HUDEP-2 (cell line): ENCODE measurements around the gene ZCCHC3.
"Not testable (repeated sequence)": the region's sequence is repeated elsewhere in the genome, so short reads cannot be mapped to it uniquely, and the experiment has no call there.

Experiments used
- DNase-seq, 76 experiments: peaks; one replicate each; lab custom pipeline; 2025; ENCODE audit not compliant: unreplicated experiment in 76 of 76; lab: John Stamatoyannopoulos, UW

Gene ZCCHC3

DNA sequence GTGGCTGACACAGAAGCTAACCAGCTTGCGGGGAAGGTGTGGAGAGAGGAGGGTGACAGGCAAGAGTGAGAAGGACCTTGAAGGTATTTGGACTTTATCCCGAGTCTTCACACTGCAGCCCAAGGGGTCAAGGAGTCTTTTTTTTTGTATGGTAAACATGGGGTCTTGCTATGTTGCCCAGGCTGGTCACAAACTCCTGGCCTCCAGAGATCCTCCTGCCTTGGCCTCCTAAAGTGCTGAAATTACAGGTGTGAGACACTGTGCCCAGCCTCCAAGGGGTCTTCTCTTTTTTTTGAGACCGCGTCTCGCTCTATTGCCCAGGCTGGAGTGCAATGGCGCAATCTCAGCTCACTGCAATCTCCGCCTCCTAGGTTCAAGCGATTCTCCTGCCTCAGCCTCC is 37.2 kb downstream of the ZCCHC3 start:
- DNase-seq = no peak

DNA sequence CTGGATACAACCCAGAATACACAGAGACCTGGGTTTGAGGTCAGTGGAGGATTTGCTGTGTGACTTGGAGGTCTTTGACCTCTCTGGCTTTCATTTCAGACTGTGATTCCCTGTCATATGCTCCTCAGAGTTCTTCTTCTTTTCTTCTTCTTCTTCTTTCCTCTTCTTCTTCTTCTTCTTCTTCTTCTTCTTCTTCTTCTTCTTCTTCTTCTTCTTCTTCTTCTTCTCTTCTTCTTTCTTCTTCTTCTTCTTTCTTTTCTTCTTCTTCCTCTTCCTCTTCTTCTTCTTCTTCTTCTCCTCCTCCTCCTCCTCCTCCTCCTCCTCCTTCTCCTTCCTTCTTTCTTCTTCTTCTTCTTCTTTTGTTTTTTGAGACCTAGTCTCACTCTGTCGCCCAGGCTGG is 38.7 kb downstream of the ZCCHC3 start:
- DNase-seq = not testable (repeated sequence)

DNA sequence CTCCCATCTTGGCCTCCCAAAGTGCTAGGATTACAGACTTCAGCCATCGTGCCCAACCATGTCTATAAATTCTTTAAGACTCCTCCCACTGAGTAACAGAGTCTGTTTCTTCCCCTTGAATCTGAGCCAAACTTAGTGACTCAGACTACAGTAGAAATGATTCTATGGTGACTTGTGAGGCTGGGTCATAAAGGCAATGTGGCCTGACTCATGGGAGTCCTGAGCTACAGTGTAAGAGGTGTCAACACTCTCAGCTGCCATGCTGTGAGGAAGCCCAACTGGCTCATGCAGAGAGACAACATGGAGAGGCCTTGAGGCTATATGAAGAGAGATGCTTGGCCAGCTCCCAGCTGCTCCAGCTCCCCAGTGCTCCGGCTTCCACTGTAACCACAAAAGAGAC is 44.3 kb downstream of the ZCCHC3 start:
- DNase-seq = peak in 26 of 76 experiments; percentile 7 to 63 (median 23)

DNA sequence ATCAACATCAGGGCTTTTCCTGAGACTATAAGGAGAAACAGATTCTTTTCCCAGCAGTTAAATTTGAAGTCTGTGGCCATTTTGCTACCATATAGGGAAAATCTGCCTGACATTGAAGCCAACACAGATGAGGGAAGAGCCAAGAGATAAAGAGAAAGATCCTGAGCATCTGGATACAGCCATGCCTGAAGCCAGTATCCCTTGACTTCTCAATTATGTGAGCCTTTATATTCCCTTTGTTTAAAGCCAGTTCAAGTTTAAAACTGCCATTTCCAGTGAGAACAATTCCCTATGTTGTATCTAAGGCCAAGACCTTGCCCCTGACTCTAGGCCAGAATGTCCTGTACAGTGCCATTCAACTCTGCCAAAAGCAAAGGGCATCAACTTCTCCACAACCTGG is 45.7 kb downstream of the ZCCHC3 start:
- no peak for DNase-seq

DNA sequence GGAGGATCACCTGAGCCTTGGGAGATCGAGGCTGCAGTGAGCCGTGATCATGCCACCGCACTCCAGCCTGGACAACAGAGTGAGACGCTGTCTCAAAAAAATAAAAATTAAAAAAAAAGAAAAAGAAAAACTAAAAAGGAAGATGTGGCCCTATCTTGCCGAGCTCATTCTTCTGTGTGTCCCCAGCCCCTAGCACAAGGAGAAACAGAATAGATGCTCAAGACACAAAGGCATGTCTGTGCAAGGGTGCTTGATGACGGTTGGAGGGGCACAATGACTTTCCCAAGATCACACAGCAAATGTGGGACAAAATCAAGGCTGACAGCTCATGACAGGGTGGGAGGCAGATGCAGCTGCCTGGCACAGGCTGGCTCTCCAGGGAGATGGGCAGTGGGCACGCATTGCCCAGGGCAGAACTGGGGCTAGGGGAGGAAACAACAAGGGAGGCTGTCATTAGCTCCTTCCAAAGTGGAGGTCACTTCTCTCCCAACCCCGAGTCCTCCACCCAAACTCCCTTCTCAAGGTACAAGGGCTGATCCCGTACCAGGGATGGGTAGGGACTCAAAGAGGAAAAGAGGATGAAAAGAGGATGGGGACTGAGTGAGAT is 48.8 kb downstream of the ZCCHC3 start:
- no peak for DNase-seq

DNA sequence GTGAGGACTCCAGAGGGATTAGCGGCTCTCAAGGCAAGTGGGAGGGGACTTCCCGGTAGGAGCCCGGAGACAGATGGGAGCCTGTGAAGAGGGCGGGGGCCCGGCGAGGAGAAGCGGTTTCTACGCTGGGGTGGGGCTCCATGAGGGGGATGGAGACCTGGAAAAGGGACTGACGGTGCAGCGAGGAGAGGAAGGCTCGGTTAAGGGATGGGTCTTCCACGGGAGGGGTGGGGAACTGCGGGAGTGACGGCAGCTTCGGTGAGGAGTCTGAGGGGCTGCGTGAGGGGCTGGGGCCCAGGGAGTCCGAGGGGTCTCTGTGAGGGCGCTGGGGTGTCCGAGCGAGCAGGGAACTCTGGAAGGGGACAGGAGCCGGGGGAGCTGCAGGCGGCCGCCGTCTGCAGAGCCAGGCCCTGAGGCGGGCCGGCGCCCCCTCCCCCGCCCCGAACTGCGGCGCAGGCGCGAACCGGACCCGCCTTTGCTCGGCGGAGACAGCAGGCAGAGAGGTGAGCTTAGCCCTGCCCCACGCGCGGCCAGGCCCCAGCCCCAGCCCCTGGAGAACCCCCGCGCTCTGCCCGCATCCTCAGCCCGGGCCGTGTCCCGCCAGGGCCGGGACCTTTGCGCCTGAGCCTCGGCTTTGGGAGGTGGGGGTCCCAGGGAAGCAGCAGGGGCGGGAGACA is 49.4 kb downstream of the ZCCHC3 start, which contains the start of gene NRSN2:
TSS of gene NRSN2 (plus strand) at position 472 of the 677 bp plus-strand sequence. CDS start 2,533 bp downstream, outside the sequence.
- peak in 4 of 76 experiments; percentile 4 to 30 (median 24) for DNase-seq

DNA sequence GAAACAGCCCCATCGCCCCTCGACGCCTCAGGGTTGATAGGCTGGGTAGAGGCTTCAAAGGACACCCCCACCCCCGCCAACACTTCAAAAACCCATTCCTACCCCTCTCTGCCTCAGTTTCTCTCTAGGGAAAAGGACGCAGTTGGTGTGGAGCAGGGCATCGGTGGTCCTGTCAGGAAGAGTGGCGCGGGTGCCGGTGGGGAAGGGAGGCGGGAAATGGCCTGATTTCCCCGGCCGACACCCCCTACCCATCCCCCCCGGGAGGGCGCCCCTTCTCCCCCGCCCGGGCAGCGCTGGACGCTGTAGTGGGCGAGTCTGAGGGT is 49.9 kb downstream of the ZCCHC3 start:
- no peak for DNase-seq

DNA sequence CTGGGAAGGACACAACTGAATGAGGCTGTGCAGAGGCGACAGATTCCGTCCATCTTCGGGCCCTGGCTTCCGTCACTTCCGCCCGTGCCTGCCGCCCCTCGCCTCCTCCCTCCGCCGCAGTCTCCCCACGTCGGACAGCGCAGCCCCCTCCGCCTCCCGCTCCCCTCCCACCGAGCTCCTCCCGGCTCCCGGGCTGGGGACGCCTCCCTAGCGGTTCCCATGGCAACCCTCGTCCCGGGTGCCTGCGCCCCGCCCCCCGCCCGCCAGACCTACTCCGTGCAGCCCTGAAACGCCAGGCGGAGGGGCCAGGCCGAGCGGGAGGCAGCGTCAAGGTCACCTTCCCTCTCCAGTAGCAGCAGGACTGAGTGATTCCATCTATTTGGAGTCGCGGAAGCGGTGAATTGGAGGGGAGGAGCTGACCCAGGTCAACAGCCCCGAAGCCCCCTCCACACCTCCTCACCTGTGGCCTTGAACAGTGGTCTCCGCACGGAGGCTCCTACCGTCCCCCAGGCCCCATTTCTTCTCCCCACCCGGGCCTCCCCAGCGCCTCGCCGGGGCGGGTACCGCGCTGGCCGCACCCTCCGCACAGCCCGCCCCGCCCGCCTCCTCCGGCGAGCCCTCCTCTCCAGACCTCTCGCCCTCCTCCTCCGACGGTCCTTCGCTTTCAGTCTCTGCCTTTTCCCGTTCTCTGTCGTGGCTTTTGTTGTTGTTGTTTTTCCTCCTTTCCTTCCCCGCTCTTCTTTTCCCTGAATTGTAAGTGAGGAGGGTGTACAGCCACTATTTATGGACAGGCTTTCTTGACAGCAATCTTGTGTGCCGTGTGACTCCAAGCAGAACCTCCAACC is 50.5 kb downstream of the ZCCHC3 start:
- DNase-seq = peak in 73 of 76 experiments; percentile 19 to 95 (median 81)

DNA sequence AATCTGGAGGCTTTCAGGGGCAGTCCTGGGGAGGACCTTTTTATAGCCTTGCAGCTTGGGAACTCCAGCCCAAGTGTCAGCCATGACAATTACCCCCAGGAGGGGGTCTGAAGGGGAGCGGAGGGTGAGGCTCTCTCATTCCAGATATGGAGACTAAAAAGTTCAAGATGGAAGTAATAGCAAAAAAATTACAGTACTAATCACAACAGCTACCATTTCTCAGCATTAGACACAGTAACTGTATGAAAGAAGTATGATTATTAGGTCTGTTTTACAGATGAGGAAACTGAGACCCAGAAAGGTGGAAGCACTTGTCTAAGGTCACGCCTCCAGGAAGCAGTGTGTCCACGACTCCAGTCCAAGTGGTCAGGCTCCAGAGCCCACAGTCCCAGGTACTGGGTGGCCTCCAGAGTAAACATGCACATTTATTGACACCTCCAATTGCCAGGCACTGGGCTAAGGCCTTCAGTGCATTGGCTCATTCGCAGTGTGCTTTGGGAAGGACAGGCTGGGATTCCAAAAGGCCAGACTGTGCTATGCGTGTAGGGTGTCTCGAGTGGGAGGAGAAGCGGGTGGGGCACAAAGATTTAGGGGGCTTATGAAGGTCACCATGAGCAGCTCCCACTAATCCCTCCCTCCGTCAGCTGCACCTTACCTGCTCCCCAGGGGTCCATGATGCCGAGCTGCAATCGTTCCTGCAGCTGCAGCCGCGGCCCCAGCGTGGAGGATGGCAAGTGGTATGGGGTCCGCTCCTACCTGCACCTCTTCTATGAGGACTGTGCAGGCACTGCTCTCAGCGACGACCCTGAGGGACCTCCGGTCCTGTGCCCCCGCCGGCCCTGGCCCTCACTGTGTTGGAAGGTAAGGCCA is 51.8 kb downstream of the ZCCHC3 start:
- DNase-seq = no peak
